MM.1S (cell line): Measurements from ENCODE around the gene CEP68.

Source experiments
- DNase-seq: peaks from one replicate; pipeline ENCODE4 v3.0.0-alpha.2; 2015
- H2AFZ ChIP-seq: fragments of 300-600 bp; sonication (generic); 2 replicates; pipeline ENCODE4 v1.6.0; 2016; ENCODE audit warnings: antibody characterized with exemption, low read length
- H3F3A ChIP-seq: fragments of 300-600 bp; sonication (generic); 2 replicates; pipeline ENCODE4 v1.6.1; 2016; ENCODE audit warnings: mild to moderate bottlenecking, antibody characterized with exemption, low read length, moderate library complexity, mixed read lengths; ENCODE audit not compliant: insufficient read depth
- H3K27ac ChIP-seq: fragments of 300-600 bp; sonication (generic); 2 replicates; pipeline ENCODE4 v1.5.1; 2016; ENCODE audit warnings: mild to moderate bottlenecking, low read length
- H3K27me3 ChIP-seq: fragments of 300-600 bp; sonication (generic); replicated peaks from 2 replicates; pipeline ENCODE4 v1.6.0; 2016; ENCODE audit warnings: low read length; ENCODE audit not compliant: insufficient read depth
- H3K36me3 ChIP-seq: fragments of 300-600 bp; sonication (generic); replicated peaks from 2 replicates; pipeline ENCODE4 v1.6.1; 2016; ENCODE audit warnings: mild to moderate bottlenecking, low read length, mixed read lengths; ENCODE audit not compliant: insufficient read depth
- H3K4me1 ChIP-seq: fragments of 300-600 bp; sonication (generic); 2 replicates; pipeline ENCODE4 v1.6.1; 2016; ENCODE audit warnings: low read length, mixed read lengths
- H3K4me2 ChIP-seq: fragments of 300-600 bp; sonication (generic); 2 replicates; pipeline ENCODE4 v1.6.0; 2016; ENCODE audit warnings: low read depth, low read length
- H3K4me3 ChIP-seq: fragments of 300-600 bp; sonication (generic); 2 replicates; pipeline ENCODE4 v1.5.1; 2016; ENCODE audit warnings: low read length, mixed read lengths
- H3K79me2 ChIP-seq: fragments of 300-600 bp; sonication (generic); 2 replicates; pipeline ENCODE4 v1.6.1; 2016; ENCODE audit warnings: mixed run types, low read length, mixed read lengths
- H3K9ac ChIP-seq: fragments of 300-600 bp; sonication (generic); 2 replicates; pipeline ENCODE4 v1.6.1; 2016; ENCODE audit warnings: low read length, mixed read lengths
- H3K9me2 ChIP-seq: fragments of 300-600 bp; sonication (generic); replicated peaks from 2 replicates; pipeline ENCODE4 v1.6.1; 2016; ENCODE audit warnings: mild to moderate bottlenecking, low read length, mixed read lengths; ENCODE audit not compliant: insufficient read depth
- H3K9me3 ChIP-seq: fragments of 300-600 bp; sonication (generic); replicated peaks from 2 replicates; pipeline ENCODE4 v1.6.1; 2016; ENCODE audit warnings: mild to moderate bottlenecking, low read length, mixed read lengths; ENCODE audit not compliant: insufficient read depth
- H4K20me1 ChIP-seq: fragments of 300-600 bp; sonication (generic); 2 replicates; pipeline ENCODE4 v1.6.1; 2016; ENCODE audit warnings: mild to moderate bottlenecking, low read length, moderate library complexity, mixed read lengths; ENCODE audit not compliant: insufficient read depth
- EZH2 ChIP-seq: fragments of 300-600 bp; sonication (generic); optimal IDR thresholded peaks from 2 replicates; pipeline ENCODE3; 2017; ENCODE audit warnings: low read depth, mild to moderate bottlenecking, antibody characterized with exemption, low read length, mixed read lengths
- EZH2phosphoT487 ChIP-seq: fragments of 300-600 bp; sonication (generic); IDR thresholded peaks from 2 replicates; pipeline ENCODE4 v1.6.1; 2018; ENCODE audit warnings: antibody characterized with exemption, low read length
- TF ChIP-seq, protein P1 (sequence below): fragments of 300-600 bp; sonication (generic); IDR thresholded peaks from 2 replicates; pipeline ENCODE4 v1.5.1; 2016; ENCODE audit warnings: antibody characterized with exemption, low read length, mixed read lengths

Gene CEP68

DNA sequence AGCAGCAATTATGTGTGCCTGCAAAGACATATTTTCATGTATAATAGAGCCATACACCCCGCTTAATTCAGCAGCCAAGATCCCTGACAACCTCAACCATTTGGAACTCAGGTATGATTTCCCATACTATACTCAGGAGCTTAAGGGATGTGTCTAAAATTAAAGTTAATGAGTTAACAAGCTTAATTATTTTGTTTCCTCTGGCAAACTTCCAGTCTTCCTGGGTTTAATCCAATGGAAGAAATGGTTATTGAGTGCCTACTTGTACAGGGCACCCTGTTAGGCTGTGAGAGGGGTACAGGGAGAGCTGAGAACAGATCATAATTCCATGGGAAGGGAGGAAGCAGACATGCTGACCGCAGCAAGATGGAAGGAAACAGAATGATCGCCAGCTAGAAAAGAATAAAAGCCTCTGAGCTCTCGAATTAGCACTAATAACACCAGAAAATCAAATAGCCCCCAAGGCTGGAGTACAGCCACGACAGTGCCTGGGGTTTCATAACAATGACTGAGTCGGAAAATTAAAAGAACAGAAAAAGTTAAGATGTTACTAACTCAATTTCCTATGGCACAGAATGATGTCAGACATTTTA is 20.8 kb upstream of the CEP68 start:
- no peak overlapping the region for H2AFZ ChIP-seq
- H3K4me3 ChIP-seq: no peak overlapping the region
- TF ChIP-seq, protein P1, sequence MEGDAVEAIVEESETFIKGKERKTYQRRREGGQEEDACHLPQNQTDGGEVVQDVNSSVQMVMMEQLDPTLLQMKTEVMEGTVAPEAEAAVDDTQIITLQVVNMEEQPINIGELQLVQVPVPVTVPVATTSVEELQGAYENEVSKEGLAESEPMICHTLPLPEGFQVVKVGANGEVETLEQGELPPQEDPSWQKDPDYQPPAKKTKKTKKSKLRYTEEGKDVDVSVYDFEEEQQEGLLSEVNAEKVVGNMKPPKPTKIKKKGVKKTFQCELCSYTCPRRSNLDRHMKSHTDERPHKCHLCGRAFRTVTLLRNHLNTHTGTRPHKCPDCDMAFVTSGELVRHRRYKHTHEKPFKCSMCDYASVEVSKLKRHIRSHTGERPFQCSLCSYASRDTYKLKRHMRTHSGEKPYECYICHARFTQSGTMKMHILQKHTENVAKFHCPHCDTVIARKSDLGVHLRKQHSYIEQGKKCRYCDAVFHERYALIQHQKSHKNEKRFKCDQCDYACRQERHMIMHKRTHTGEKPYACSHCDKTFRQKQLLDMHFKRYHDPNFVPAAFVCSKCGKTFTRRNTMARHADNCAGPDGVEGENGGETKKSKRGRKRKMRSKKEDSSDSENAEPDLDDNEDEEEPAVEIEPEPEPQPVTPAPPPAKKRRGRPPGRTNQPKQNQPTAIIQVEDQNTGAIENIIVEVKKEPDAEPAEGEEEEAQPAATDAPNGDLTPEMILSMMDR: no peak
- no peak for TF ChIP-seq EZH2
- DNase-seq: no peak
- H3K27ac ChIP-seq: no peak overlapping the region
- H3K4me2 ChIP-seq: no peak overlapping the region
- H3K79me2 ChIP-seq: peaks cover 40% of the 10 kb centered on the region
- H3K27me3 ChIP-seq: no peaks in the 10 kb centered on the region
- no peaks in the 10 kb centered on the region for H3K9me2 ChIP-seq
- H4K20me1 ChIP-seq: no peaks in the 10 kb centered on the region
- H3K4me1 ChIP-seq: peaks cover 36% of the 10 kb centered on the region
- H3K9me3 ChIP-seq: no peaks in the 10 kb centered on the region
- H3F3A ChIP-seq: peaks cover 30% of the 10 kb centered on the region
- no peaks in the 10 kb centered on the region for H3K36me3 ChIP-seq
- no peak overlapping the region for H3K9ac ChIP-seq

DNA sequence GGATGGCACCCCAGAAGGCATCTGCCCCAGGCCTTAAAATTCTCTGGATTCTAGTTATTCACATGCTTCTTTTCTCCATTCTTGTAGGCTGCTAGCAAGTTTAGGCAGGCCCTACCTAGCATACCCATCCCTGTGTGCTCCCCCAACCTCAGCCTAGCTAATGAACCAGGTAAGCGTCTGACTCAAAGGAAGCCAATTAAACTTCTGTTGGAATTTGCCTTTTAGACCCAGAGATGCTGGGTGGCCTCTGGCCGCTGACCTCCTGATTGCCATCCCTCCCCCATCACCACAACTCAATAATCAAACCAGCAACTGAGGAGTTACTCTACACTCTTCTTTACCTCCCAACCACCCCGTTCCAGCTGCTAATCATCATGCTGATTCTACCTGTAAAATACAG is 19.0 kb upstream of the CEP68 start:
- DNase-seq: no peak
- no peak overlapping the region for H3K27ac ChIP-seq
- no peak overlapping the region for H3K4me3 ChIP-seq
- TF ChIP-seq, protein P1: no peak
- TF ChIP-seq EZH2phosphoT487 (no peak), EZH2 (no peak)
- H3K27me3 ChIP-seq: no peaks in the 10 kb centered on the region
- peaks cover 13% of the 10 kb centered on the region for H3F3A ChIP-seq
- no peaks in the 10 kb centered on the region for H4K20me1 ChIP-seq
- H3K9me2 ChIP-seq: no peaks in the 10 kb centered on the region
- H3K36me3 ChIP-seq: no peaks in the 10 kb centered on the region
- no peak overlapping the region for H3K4me2 ChIP-seq
- H3K9ac ChIP-seq: no peak overlapping the region
- H2AFZ ChIP-seq: no peak overlapping the region
- H3K79me2 ChIP-seq: peaks cover 42% of the 10 kb centered on the region
- H3K4me1 ChIP-seq: peaks cover 23% of the 10 kb centered on the region
- H3K9me3 ChIP-seq: no peaks in the 10 kb centered on the region

DNA sequence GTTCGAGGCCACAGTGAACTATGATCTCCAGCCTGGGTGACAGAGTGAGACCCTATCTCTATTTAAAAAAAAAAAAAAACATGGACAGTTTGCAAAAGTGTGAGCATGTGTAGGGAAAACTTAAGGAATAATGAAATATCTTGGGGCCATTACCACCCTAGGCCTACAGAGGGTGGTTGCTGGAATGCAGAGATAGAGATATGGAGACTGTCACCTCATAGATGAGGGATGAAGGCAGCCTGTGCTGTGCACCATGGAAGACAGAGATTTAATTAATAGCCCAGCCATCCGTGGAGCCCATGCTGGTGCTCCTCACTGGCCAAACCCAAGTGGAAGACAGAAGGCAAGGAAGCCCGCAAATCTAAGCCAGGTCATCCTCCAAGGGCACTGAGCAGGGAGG is 16.6 kb upstream of the CEP68 start:
- Histone ChIP-seq H3K4me3 (no peak overlapping the region), H3K27ac (no peak overlapping the region), H3K27me3 (no peaks in the 10 kb centered on the region), H3K9me2 (no peaks in the 10 kb centered on the region), H3K4me2 (no peak overlapping the region), H3F3A (no peaks in the 10 kb centered on the region), H2AFZ (no peak overlapping the region), H4K20me1 (no peaks in the 10 kb centered on the region), H3K36me3 (peaks cover under 1% of the 10 kb centered on the region; the same call in 1 of the 2 replicates), H3K79me2 (peaks cover 34% of the 10 kb centered on the region), H3K9me3 (no peaks in the 10 kb centered on the region), H3K4me1 (peaks cover 9% of the 10 kb centered on the region), H3K9ac (no peak overlapping the region)
- DNase-seq: no peak
- TF ChIP-seq EZH2: no peak
- no peak for TF ChIP-seq EZH2phosphoT487
- TF ChIP-seq, protein P1: no peak
